ENCODE measurements around the gene SLC6A13. TPM values are rescaled to one million over a fixed set of nuclear protein-coding genes. Genes with fewer than 3 reads are reported as not detected.

The SLC6A13 gene
- total RNA-seq, 1 donor = not detected

- no peak for DNase-seq (ENCODE audit: low read depth)
Measured at GRCh38 chr12:178829-179109, 83.9 kb downstream of the SLC6A13 start.

DNA sequence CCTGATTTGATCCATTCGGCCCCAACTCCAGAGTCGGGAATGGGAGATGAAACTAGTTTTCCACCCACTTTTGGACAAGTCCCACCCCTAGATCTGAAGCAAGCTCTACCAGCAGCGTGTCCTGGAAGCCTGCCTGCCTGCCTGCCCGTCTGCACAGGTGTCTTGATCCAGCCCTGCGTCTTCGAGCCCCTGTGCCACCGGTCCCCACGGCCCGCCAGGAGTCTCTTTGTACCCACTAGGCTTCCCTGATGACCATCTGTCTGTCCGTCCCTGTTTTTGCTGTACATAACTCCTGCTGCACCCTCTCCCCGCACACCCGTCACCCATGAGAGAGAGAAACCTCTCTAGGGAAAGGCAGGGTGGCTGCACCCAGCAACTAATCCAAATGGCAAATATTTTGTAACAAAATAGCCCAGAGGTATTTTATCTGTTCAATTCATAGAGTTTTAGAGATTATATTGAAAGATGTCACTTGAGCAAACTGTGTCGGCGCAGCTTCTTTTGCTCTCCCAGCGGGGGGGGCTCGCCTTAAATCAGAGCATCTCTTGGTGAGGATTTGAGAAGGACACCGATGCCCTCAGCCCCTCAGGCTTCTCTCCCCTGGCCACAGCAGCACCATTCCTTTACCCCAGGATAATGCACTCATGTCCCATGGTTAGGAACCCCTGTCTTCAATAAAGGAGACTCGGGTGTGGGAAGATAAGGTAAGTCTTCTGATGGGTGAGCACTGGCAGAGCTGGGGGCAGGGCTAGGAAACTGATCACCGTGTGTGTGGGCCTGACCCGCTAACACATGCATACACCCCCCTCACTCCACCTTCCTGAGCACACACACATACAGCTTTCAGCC lies 84.4 kb downstream of the SLC6A13 start:
- H3K4me3 ChIP-seq (ENCODE audit: low read depth, low read length) = no peak overlapping the region
- DNase-seq (ENCODE audit: low read depth) = no peak
- TF ChIP-seq CTCF (IDR thresholded peaks at IDR 0.05; ENCODE audit: insufficient read depth, low read length) = no peak

More at GRCh38 chr12:178829-179109, 83.9 kb downstream of the SLC6A13 start:
- H3K4me3 ChIP-seq (ENCODE audit: low read depth, low read length) = no peak overlapping the region
- TF ChIP-seq CTCF (IDR thresholded peaks at IDR 0.05; ENCODE audit: insufficient read depth, low read length) = no peak

GRCh38 chr12:177336-177979 lies 85.2 kb downstream of the SLC6A13 start:
- TF ChIP-seq CTCF (IDR thresholded peaks at IDR 0.05; ENCODE audit: insufficient read depth, low read length) = no peak
- no peak overlapping the region for H3K4me3 ChIP-seq (ENCODE audit: low read depth, low read length)
- no peak for DNase-seq (ENCODE audit: low read depth)

DNA sequence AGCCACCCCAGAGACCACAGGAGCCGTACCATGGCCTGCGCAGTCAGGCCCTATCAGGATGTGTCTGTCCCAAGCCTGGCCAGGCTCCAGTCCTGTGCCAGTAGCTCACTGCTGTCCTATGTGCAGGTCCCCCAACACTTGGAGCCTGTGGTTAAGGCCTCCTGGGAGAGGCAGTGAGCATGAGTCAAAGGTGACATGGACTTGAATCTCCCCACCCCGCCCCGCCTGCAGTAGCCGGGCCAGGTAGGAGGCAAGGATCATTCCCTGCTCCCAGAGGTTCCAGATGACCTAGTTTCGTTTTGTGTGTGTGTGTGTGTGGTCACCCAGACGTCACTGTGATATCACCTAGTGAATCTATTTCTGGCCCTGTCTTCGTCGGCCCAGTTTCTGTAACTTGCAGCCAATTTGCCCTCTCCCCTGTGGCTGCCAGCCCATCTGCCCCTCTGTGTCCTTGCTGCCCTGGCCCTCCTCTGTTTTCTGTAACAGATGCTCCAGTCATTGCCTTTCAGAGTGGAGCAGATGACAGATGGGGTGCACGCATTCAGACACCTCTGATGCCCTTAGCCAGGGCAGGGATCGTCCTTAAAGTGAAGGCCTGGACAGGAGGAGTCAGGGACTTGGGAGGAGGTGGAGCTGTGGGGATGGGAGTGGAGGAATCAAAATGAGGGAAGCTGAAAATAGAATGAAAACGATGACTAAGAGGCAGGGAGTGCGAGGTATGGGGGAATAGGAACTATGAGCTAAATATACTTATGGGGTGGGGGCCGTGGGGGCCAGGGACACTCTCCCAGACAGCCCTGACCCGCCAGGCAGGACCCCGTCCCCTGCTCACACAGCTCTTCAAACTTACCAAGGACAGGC lies 86.1 kb downstream of the SLC6A13 start:
- no peak for TF ChIP-seq CTCF (IDR thresholded peaks at IDR 0.05; ENCODE audit: insufficient read depth, low read length)
- no peak overlapping the region for H3K4me3 ChIP-seq (ENCODE audit: low read depth, low read length)
- peak; percentile 48 for DNase-seq (ENCODE audit: low read depth)

- TF ChIP-seq CTCF (IDR thresholded peaks at IDR 0.05; ENCODE audit: insufficient read depth, low read length) = no peak
- DNase-seq (ENCODE audit: low read depth) = no peak
- H3K4me3 ChIP-seq (ENCODE audit: low read depth, low read length) = no peak overlapping the region
Measured at GRCh38 chr12:175759-176158, 86.9 kb downstream of the SLC6A13 start.

GRCh38 chr12:175250-175649 lies 87.4 kb downstream of the SLC6A13 start:
- no peak for TF ChIP-seq CTCF (IDR thresholded peaks at IDR 0.05; ENCODE audit: insufficient read depth, low read length)
- no peak for DNase-seq (ENCODE audit: low read depth)
- H3K4me3 ChIP-seq (ENCODE audit: low read depth, low read length) = no peak overlapping the region

Data from fibroblast of the aortic adventitia (primary cell).